GM12875 (cell line): ENCODE measurements around the gene RBM12.

Source experiments
- H3K4me3 ChIP-seq: one replicate; pipeline ENCODE4 v1.5.1; 2011; ENCODE audit warnings: low read depth, low read length, control low read depth
- CTCF ChIP-seq: IDR thresholded peaks from 2 replicates; pipeline ENCODE4 v1.5.1; 2011; ENCODE audit warnings: low read depth, mild to moderate bottlenecking, control low read depth, inconsistent platforms, low read length, moderate library complexity, borderline replicate concordance; ENCODE audit not compliant: insufficient read depth

RBM12 gene

DNA sequence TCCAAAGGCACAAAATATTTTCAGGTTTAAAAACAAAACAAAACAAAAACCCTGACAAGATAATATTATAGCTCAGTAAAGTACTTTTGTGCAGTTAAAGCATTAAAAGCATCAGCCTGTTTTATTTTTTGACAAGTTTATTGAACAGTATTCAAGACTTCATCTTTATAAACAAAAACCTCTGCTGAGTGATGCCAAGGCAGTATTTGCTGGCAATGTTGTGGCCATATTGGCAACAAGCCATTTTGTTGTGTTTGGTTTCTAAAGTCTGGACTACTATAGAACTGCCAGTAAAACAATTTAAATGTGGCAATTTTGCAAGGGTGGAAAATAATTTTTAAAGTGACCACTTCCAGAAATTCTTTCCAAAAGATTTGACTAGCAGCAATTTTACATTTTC lies 15.9 kb downstream of the RBM12 start:
- no peak overlapping the region for H3K4me3 ChIP-seq
- TF ChIP-seq CTCF, result no peak

- no peak for TF ChIP-seq CTCF
- H3K4me3 ChIP-seq, result no peak overlapping the region
Measured at GRCh38 chr20:35644806-35645205, 19.9 kb downstream of the RBM12 start.

- no peak overlapping the region for H3K4me3 ChIP-seq
- no peak for TF ChIP-seq CTCF
Measured at GRCh38 chr20:35643045-35643444, 21.7 kb downstream of the RBM12 start.

DNA sequence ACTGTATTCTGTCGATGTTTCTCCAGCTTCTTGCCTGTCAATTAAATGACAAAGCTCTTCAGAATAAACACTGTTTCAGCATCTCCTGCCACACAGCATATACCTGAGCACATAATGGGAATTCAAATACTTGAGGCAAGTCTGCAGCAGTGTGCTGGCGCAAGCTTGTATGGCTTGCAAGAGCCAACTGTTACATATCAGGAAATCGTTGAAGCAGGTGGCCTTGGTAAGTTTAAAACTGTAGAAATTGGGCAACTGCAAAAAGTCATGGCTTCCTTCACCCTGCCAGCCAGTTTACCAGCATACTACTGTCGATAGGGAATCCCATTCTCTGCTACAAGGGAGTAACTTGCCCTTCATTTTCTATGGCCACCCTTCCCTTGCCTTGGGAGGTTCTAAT lies 23.0 kb downstream of the RBM12 start:
- no peak for TF ChIP-seq CTCF
- no peak overlapping the region for H3K4me3 ChIP-seq

DNA sequence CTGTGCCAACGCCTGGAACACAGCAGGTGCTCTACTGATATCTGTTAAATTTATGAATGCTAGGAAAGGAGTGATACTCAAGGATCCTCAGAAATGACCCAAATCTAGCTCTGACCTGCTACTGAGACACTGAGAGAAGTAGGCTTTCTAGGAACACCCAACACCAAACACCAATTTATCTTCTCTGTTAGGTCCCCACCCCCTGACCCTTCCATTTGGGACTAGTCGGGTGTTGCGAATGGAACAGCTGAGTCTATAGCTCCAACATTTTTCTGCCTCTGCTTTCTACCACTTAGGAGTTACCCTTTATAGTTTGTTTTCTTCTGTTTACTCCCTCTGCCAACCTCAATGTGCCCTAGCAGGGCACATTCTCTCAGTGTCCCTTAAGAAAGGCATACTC lies 24.0 kb downstream of the RBM12 start:
- TF ChIP-seq CTCF, result no peak
- H3K4me3 ChIP-seq, result no peak overlapping the region

- no peak for TF ChIP-seq CTCF
- H3K4me3 ChIP-seq, result no peak overlapping the region
Measured at GRCh38 chr20:35638751-35639150, 25.9 kb downstream of the RBM12 start.

- no peak for TF ChIP-seq CTCF
- no peak overlapping the region for H3K4me3 ChIP-seq
Measured at GRCh38 chr20:35637276-35637675, 27.4 kb downstream of the RBM12 start.
